GM12872 (cell line): Measurements from ENCODE around the gene CALML4.

Source experiments
- CTCF ChIP-seq: IDR thresholded peaks from 3 replicates; pipeline ENCODE4 v1.5.1; 2011; ENCODE audit warnings: low read depth, mild to moderate bottlenecking, low read length, moderate library complexity; ENCODE audit not compliant: insufficient read depth

The CALML4 gene

DNA sequence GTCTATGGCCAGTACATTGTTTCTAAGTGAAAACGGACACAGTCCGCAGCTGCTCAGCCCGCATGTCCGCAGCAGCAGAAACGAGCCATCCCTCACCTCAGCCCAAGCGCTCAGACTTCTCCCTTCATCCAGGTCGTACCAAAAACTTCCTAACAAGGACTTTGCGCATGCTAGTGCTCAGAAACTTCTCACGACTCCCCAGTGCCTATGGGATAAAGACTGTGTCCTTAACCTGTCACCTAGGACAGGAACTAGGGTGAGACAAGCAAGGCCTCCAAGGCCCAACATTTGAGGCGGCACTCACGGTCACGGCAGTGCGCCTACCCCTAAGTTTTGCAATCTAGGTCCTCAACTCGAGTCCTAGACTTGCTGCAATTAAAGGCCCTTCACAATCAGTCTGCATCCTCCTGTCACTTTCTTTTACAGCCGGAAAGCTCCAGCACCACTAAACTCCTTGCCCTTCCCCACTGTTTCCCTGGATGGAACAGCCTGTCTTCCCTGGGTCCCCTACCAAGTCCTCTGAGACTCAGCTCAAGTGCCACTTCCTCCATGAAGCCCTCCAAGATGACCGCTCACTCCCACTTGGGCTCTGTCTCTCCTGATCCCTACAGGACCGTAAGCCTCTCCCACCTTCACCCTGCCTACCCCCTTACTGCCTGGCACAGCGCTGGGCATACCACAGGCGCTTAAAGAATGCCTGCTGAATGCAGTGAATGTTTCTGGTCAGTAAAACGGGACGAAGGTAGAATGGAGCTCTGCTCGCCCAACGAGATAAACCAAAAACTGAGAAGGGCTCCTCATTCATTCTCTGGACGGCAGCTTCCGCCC lies 23.2 kb upstream of the CALML4 start:
- no peak for TF ChIP-seq CTCF

- TF ChIP-seq CTCF = no peak
These were observed 22.6 kb upstream of the CALML4 start for GRCh38 chr15:68227643-68228142.

- TF ChIP-seq CTCF = no peak
These were observed 19.6 kb upstream of the CALML4 start for GRCh38 chr15:68224546-68225250.

DNA sequence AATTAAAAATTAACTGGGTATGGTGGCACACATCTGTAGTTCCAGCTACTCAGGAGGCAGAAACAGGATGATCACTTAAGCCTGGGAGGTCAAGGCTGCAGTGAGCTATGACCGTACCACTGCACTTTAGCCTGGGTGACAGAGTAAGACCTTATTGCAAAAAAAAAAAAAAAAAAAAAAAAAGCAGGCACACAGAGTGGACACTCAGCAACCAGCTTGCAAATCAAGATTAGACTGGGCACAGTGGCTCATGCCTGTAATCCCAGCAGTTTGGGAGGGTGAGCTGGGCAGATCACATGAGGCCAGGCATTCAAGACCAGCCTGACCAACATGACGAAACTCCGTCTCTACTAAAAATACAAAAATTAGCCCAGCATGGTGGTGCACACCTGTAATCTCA lies 19.0 kb upstream of the CALML4 start:
- no peak for TF ChIP-seq CTCF

DNA sequence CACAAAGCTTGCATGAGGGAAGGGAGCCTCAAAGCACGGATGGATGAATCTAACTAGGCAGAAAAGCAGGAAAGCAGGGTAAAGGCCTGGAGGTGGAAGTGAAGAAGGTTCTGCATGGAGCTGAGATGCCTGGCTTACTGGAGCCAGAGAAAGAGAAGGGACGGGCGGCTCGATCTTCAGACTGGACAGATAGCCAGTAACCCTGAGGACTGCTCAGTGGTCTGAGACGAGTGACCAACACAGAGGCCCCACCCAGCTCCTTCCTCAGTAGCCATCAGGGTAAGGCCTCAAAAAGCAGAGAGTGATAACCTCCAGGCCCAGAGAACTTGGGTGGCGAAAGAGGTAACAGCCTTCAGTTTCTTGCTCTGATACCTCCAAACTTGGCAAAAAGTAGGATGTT lies 18.0 kb upstream of the CALML4 start:
- no peak for TF ChIP-seq CTCF

DNA sequence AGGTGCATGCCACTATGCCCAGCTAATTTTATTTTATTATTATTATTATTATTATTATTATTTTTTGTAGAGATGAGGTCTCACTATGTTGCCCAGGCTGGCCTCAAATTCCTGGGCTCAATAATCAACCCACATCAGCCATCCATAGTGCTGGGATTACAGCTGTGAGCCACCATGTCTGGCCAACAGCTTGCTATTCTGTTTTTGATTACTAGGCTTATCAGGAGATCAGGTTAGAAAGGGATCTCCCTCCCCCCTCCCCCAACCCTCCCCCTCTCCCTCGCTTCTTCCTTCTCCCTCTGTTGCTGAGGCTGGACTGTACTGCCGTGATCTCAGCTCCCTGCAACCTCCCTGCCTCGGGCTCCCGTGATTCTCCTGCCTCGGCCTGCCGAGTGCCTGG lies 15.8 kb upstream of the CALML4 start:
- no peak for TF ChIP-seq CTCF

DNA sequence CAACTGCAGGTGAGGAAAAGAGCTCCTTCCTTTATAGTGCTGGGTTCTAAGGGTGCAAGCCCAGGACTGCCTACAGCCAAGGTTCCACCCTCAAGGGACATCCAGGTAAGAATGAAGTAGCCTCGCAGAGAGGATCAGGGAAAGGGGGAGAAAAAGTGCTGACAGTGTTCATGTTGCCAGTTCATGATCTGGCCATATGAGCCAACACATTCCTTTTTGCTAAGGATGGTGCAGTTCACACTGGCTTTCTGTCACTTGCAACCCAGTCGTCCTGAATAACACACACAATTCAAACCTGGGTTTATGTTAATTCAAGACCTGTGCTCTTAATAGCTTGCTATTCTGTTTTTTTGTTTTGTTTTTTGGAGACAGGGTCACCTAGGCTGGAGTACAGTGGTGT lies 15.4 kb upstream of the CALML4 start:
- no peak for TF ChIP-seq CTCF
